Measurements from ENCODE around the gene AOX1. TPM values are rescaled to one million over a fixed set of nuclear protein-coding genes. Genes with fewer than 3 reads are reported as not detected.
"Not testable (repeated sequence)": the region's sequence is repeated elsewhere in the genome, so short reads cannot be mapped to it uniquely, and the experiment has no call there.

AOX1 gene
- total RNA-seq, 2 experiments from 2014 or later = 0.19 to 0.22 TPM

GRCh38 chr2:200609028-200609614 lies 23.3 kb downstream of the AOX1 start:
- peaks cover 19% of the 10 kb centered on the region for H3K27me3 Mint-ChIP-seq
- no peak overlapping the region for H3K4me3 Mint-ChIP-seq
- H3K9me3 Mint-ChIP-seq = peaks cover 5% of the 10 kb centered on the region
- ChIA-PET CTCF (no interaction called here), POLR2A (no interaction called here)
- DNase-seq = no peak
- H3K36me3 Mint-ChIP-seq (ENCODE audit: low read depth) = no peaks in the 10 kb centered on the region
- no peak overlapping the region for H3K27ac Mint-ChIP-seq
- H3K4me1 Mint-ChIP-seq = no peaks in the 10 kb centered on the region

- H3K27ac Mint-ChIP-seq; H3K36me3 Mint-ChIP-seq (ENCODE audit: low read depth); DNase-seq; H3K4me1 Mint-ChIP-seq; POLR2A ChIA-PET; H3K4me3 Mint-ChIP-seq; H3K9me3 Mint-ChIP-seq: not testable (repeated sequence)
- H3K27me3 Mint-ChIP-seq = peaks cover 19% of the 10 kb centered on the region
- CTCF ChIA-PET = interaction anchor here (0.7 kb wide), 1 partner anchor 23 kb away, joined by 3 read pairs; no protein-coding TSS in a partner anchor
These were observed 24.4 kb downstream of the AOX1 start for GRCh38 chr2:200610217-200610616.

GRCh38 chr2:200613692-200614091 lies 27.9 kb downstream of the AOX1 start:
- Mint-ChIP-seq H3K27me3 (peaks cover 3% of the 10 kb centered on the region), H3K4me3 (no peak overlapping the region), H3K4me1 (peaks cover 15% of the 10 kb centered on the region), H3K27ac (no peak overlapping the region), H3K36me3 (ENCODE audit: low read depth) (no peaks in the 10 kb centered on the region), H3K9me3 (no peaks in the 10 kb centered on the region)
- POLR2A ChIA-PET = no interaction called here
- CTCF ChIA-PET = interaction anchor here (0.9 to 1.8 kb wide), 3 partner anchors 10 to 130 kb away, joined by 3 read pairs; no protein-coding TSS in a partner anchor
- DNase-seq = no peak

GRCh38 chr2:200614249-200614648 lies 28.4 kb downstream of the AOX1 start:
- no peak overlapping the region for H3K27ac Mint-ChIP-seq
- no peaks in the 10 kb centered on the region for H3K9me3 Mint-ChIP-seq
- H3K36me3 Mint-ChIP-seq (ENCODE audit: low read depth) = no peaks in the 10 kb centered on the region
- no peak for DNase-seq
- POLR2A ChIA-PET = no interaction called here
- H3K4me3 Mint-ChIP-seq = no peak overlapping the region
- CTCF ChIA-PET = interaction anchor here (0.9 to 1.8 kb wide), 4 partner anchors 9 to 130 kb away, joined by 3 read pairs; no protein-coding TSS in a partner anchor
- peaks cover 16% of the 10 kb centered on the region for H3K4me1 Mint-ChIP-seq
- H3K27me3 Mint-ChIP-seq = peaks cover 1% of the 10 kb centered on the region

GRCh38 chr2:200615247-200615646 lies 29.4 kb downstream of the AOX1 start:
- no peaks in the 10 kb centered on the region for H3K36me3 Mint-ChIP-seq (ENCODE audit: low read depth)
- ChIA-PET CTCF (interaction anchor here (0.9 kb wide), 1 partner anchor 37 kb away, joined by 3 read pairs; no protein-coding TSS in a partner anchor), POLR2A (no interaction called here)
- no peak overlapping the region for H3K27ac Mint-ChIP-seq
- H3K27me3 Mint-ChIP-seq = peaks cover 1% of the 10 kb centered on the region
- no peaks in the 10 kb centered on the region for H3K9me3 Mint-ChIP-seq
- no peak overlapping the region for H3K4me3 Mint-ChIP-seq
- peaks cover 16% of the 10 kb centered on the region for H3K4me1 Mint-ChIP-seq
- DNase-seq = no peak

- H3K4me1 Mint-ChIP-seq = peaks cover 16% of the 10 kb centered on the region
- no peak overlapping the region for H3K4me3 Mint-ChIP-seq
- no peak overlapping the region for H3K27ac Mint-ChIP-seq
- CTCF ChIA-PET = interaction anchor here (1.0 to 1.4 kb wide), 2 partner anchors 12 to 185 kb away, joined by 3 read pairs; no protein-coding TSS in a partner anchor
- POLR2A ChIA-PET = no interaction called here
- no peaks in the 10 kb centered on the region for H3K36me3 Mint-ChIP-seq (ENCODE audit: low read depth)
- H3K27me3 Mint-ChIP-seq = peaks cover 1% of the 10 kb centered on the region
- no peak for DNase-seq
- H3K9me3 Mint-ChIP-seq = no peaks in the 10 kb centered on the region
These were observed 30.4 kb downstream of the AOX1 start for GRCh38 chr2:200616193-200616592.

GRCh38 chr2:200616656-200617055 lies 30.8 kb downstream of the AOX1 start:
- CTCF ChIA-PET = interaction anchor here (1.0 to 1.4 kb wide), 2 partner anchors 12 to 184 kb away, joined by 3 read pairs; no protein-coding TSS in a partner anchor
- Mint-ChIP-seq H3K4me3 (no peak overlapping the region), H3K4me1 (peaks cover 16% of the 10 kb centered on the region), H3K9me3 (no peaks in the 10 kb centered on the region), H3K27me3 (peaks cover 1% of the 10 kb centered on the region), H3K27ac (no peak overlapping the region), H3K36me3 (ENCODE audit: low read depth) (no peaks in the 10 kb centered on the region)
- POLR2A ChIA-PET = no interaction called here
- DNase-seq = no peak

GRCh38 chr2:200617156-200618053 lies 31.6 kb downstream of the AOX1 start:
- H3K36me3 Mint-ChIP-seq (ENCODE audit: low read depth) = no peaks in the 10 kb centered on the region
- H3K27ac Mint-ChIP-seq = no peak overlapping the region
- no peaks in the 10 kb centered on the region for H3K9me3 Mint-ChIP-seq
- no peak for DNase-seq
- H3K27me3 Mint-ChIP-seq = peaks cover 1% of the 10 kb centered on the region
- H3K4me1 Mint-ChIP-seq = peaks cover 16% of the 10 kb centered on the region
- H3K4me3 Mint-ChIP-seq = no peak overlapping the region
- CTCF ChIA-PET = interaction anchor here (0.6 to 1.5 kb wide), 4 partner anchors 9 to 183 kb away, joined by 3 to 4 read pairs (median 4); no protein-coding TSS in a partner anchor
- POLR2A ChIA-PET = no interaction called here

GRCh38 chr2:200618054-200618419 lies 32.2 kb downstream of the AOX1 start:
- H3K4me3 Mint-ChIP-seq = no peak overlapping the region
- H3K4me1 Mint-ChIP-seq = peaks cover 16% of the 10 kb centered on the region
- DNase-seq = no peak
- H3K27me3 Mint-ChIP-seq = peaks cover 1% of the 10 kb centered on the region
- ChIA-PET CTCF (interaction anchor here (0.6 to 1.5 kb wide), 2 partner anchors 14 to 104 kb away, joined by 4 read pairs; no protein-coding TSS in a partner anchor), POLR2A (no interaction called here)
- no peaks in the 10 kb centered on the region for H3K9me3 Mint-ChIP-seq
- no peaks in the 10 kb centered on the region for H3K36me3 Mint-ChIP-seq (ENCODE audit: low read depth)
- no peak overlapping the region for H3K27ac Mint-ChIP-seq

GRCh38 chr2:200618590-200619021 lies 32.8 kb downstream of the AOX1 start:
- ChIA-PET CTCF (interaction anchor here (1.0 to 1.5 kb wide), 2 partner anchors 10 to 15 kb away, joined by 4 to 5 read pairs; no protein-coding TSS in a partner anchor), POLR2A (no interaction called here)
- Mint-ChIP-seq H3K36me3 (ENCODE audit: low read depth) (no peaks in the 10 kb centered on the region), H3K4me3 (no peak overlapping the region), H3K27me3 (peaks cover 1% of the 10 kb centered on the region), H3K4me1 (peaks cover 16% of the 10 kb centered on the region), H3K27ac (no peak overlapping the region), H3K9me3 (no peaks in the 10 kb centered on the region)
- DNase-seq = no peak

GRCh38 chr2:200619279-200619678 lies 33.5 kb downstream of the AOX1 start:
- H3K27ac Mint-ChIP-seq = no peak overlapping the region
- no peak overlapping the region for H3K4me3 Mint-ChIP-seq
- H3K36me3 Mint-ChIP-seq (ENCODE audit: low read depth) = no peaks in the 10 kb centered on the region
- ChIA-PET CTCF (interaction anchor here (1.0 kb wide), 1 partner anchor 10 kb away, joined by 5 read pairs; no protein-coding TSS in a partner anchor), POLR2A (no interaction called here)
- no peaks in the 10 kb centered on the region for H3K9me3 Mint-ChIP-seq
- DNase-seq = no peak
- H3K27me3 Mint-ChIP-seq = peaks cover 1% of the 10 kb centered on the region
- H3K4me1 Mint-ChIP-seq = peaks cover 16% of the 10 kb centered on the region

GRCh38 chr2:200620606-200621390 lies 35.0 kb downstream of the AOX1 start:
- ChIA-PET POLR2A (no interaction called here), CTCF (interaction anchor here (0.7 kb wide), 1 partner anchor 18 kb away, joined by 3 read pairs; no protein-coding TSS in a partner anchor)
- DNase-seq = no peak
- no peaks in the 10 kb centered on the region for H3K9me3 Mint-ChIP-seq
- H3K4me1 Mint-ChIP-seq = peaks cover 16% of the 10 kb centered on the region
- peaks cover 1% of the 10 kb centered on the region for H3K27me3 Mint-ChIP-seq
- H3K36me3 Mint-ChIP-seq (ENCODE audit: low read depth) = no peaks in the 10 kb centered on the region
- no peak overlapping the region for H3K27ac Mint-ChIP-seq
- no peak overlapping the region for H3K4me3 Mint-ChIP-seq
